Measurements from ENCODE around the gene C10orf143.

The C10orf143 gene

DNA sequence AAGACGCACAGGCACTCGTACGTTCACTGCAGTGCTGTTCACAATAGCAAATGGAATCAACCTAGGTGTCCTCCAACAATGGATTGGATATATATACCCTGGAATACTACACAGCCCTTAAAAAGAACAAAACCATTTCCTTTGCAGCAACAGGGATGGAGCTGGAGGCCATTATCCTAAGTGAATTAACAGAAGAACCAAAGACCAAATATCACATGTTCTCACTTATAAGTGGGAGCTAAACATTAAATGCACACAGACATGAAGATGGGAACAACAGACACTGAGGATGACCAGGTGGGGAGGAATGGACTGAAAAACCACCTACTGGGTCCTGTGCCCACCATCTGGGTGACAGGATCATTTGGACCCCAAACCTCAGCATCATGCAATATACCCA, 94.5 kb downstream of the C10orf143 start:
- DNase-seq (ENCODE audit: low read depth in 2 of 2): no peak

- DNase-seq (ENCODE audit: low read depth in 2 of 2): no peak
Measured at GRCh38 chr10:130015075-130015695, 95.4 kb downstream of the C10orf143 start.

- DNase-seq (ENCODE audit: low read depth in 2 of 2): no peak
Measured at GRCh38 chr10:130014263-130015074, 96.2 kb downstream of the C10orf143 start.

Data from activated CD8-positive, alpha-beta memory T cell treated with anti-CD3 and anti-CD28 coated beads for 4 hours (primary cell).